ENCODE data around the gene RGS6.

The RGS6 gene

GRCh38 chr14:72418806-72419205 is 486.6 kb downstream of the RGS6 start:
- DNase-seq = no peak

DNA sequence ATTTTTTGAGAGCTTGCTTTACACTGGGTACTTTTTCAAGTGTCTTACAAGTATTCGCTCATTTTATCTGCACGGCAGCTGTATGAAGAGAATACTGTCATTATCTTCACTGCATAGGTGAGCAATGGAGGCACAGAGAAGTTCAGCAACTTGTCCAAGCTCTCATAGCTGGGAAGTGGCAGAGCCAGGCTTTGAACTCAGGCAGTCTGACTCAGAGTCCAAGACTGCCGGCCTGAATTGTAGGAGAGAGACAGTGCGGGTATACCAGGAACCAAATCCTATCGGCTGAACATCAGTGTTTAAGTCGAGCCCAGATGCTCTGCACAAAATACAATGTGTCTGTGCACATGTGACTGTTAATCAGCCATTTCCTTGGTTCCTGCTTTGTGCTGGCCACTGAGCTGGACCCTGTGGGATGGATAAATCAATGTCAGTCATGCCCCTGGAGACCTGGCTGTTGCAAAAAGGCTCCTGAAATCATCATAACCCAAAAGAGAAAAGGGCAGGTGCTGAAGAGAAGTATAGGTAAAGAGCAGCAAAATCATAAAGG is 487.1 kb downstream of the RGS6 start:
- no peak for DNase-seq

DNA sequence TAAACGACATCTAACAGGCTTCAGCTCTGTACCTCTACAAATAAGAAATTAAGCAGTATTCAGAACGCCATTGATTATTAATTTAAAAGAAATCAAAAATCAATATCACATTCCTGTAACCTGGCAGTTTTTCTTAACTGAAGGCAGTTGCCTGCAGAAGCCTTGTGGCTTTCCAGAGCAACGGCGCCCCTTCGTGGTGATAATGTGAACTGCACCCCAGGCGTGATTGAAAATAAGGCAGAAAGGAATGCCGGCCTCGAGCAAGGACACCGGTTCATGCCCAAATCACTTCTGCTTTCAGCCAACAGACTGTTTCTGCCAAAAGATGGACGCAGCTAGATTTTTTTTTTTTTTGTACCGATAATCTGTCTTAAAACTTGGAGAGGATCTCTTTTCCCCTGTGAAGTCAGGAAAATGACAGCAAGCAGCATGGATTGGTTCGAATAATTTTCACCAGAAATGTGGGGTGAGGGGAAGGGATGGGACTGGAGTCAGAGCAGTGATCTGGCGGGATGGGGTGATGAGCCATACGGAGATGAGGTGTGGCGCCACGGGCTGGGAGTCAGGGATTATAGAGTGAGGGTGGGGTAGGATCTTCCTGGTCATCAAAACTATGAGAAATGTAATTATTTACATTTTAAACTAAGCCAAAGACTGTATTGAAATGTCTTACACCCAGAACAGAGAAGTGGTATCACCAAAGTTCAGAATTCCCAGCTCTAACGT is 488.7 kb downstream of the RGS6 start:
- DNase-seq = peak; percentile 75

DNA sequence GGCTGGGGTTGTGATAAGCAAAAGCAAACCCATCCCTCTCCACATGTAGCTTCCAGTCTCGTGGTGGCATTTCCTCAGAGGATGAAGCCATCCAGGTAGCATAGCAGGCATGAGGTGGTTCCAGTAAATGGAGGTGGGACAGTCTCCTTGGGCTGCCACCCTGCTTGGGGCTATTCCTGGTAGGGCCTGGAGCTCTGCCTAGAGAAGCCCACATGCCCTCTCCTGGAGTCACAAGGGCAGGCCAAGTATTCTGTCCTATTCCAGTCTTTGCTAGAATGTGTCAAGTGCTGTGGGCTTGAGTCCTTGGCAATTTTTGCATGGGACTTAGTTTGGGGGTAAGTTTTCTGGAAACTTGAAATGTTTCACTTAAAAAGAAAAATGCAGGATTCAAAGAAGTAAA is 491.7 kb downstream of the RGS6 start:
- DNase-seq = no peak

DNA sequence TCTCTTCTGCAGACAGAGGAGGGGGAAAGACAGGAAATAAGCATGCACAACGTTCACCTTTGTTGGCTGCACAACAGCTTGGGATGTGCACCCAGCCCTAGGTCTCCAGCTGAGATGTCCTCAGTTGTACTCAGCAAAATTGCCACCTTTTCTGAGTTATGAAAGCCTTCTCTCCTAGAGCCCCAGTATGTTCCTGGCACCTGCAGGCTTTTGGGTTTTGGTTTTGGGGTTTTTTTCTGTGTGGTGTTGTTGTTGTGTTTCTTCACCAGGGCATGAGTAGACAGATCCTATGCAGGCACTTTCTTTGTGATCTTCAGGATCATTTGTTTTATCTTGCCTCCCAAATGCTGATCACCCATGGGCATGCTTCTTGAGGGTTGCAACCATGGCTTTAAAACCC is 498.2 kb downstream of the RGS6 start:
- DNase-seq = no peak

DNA sequence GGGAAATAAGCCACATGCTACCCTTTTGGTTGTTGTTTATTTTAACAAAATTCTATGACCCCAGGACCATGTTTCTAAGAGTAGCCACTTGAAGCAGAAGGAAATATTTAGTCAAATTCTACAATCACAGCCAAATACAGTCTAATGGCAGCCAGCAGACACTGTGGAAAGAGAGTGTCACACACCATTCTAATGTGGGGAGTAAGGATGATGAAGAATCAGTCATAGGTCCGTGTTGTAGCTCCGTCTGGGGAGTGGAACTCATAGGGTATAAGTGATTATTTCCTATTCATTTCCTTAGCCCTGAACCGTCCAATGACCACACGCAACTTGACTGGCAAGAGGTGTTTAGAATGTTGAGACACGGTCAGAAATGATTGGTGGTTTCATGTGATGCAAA is 500.5 kb downstream of the RGS6 start:
- no peak for DNase-seq

- no peak for DNase-seq
Observed at GRCh38 chr14:72433511-72433910, 501.3 kb downstream of the RGS6 start.

- DNase-seq = no peak
Observed at GRCh38 chr14:72434856-72435255, 502.6 kb downstream of the RGS6 start.

DNA sequence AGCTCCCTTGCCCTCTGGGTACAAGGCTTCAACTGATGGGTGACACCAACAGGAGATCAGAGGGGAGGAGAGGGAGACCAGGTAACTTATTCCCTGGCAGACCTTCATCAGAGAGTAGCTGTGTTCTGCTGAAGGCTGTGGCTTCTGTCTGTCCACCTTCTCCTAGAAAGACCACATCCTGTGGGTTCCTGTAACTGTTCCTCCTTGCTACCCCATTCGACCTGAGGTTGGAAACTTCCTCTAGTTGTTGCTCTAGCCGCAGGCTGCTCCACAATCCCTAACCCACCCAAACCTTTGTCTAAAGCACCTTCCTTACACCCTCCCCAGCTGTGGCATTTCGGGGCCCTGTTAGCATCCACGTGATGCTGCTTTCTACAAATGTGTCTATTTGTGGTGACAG is 507.5 kb downstream of the RGS6 start:
- no peak for DNase-seq

GRCh38 chr14:72443256-72443655 is 511.0 kb downstream of the RGS6 start:
- DNase-seq = no peak

DNA sequence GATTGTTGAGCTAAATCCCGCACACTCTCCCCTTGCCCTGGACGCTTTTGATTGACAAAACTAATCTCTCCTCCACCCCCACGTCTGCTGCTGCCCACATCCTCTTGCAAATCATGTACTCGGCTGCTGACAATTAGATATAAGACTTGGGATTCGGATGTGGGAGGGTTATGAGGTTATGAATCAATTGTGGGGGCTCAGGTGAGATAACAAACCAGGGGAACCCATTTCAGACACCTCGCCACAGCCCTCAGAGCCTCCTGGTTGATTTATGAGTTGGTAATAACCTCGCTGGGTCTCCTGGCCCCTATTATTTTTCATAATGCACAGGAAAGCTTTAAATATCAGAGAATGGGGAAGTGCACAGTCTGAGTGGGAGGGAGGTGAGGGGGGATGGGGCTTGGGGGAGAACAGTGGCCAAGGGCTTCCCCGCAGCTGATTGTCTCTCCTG is 511.8 kb downstream of the RGS6 start:
- DNase-seq = peak; percentile 28

DNA sequence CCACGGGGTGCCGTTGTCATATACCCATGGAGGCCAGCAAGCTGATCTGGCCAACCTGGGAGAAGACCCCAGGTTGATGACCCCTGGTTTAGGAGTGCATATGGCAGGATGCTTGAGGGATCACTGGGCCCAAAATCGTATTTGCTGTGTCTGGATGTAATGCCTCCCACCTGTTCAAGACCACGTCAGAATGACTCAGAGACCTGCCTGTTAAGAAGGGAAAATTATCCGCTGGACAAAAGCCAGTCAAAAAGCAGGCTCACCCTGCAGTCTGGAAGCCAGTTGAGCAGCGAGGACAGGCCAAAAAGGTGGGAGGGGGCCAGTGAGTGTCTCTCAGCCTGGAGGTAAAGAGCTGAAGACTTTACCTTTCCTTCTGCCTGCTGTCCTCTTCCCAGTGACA is 512.5 kb downstream of the RGS6 start:
- DNase-seq = no peak

GRCh38 chr14:72448212-72448611 is 516.0 kb downstream of the RGS6 start:
- DNase-seq = no peak

GRCh38 chr14:72450473-72451044 is 518.3 kb downstream of the RGS6 start:
- no peak for DNase-seq

GRCh38 chr14:72451054-72451972 is 519.1 kb downstream of the RGS6 start:
- peak; percentile 24 for DNase-seq

- no peak for DNase-seq
Observed at GRCh38 chr14:72452774-72453173, 520.5 kb downstream of the RGS6 start.

- DNase-seq = no peak
Observed at GRCh38 chr14:72454388-72455160, 522.3 kb downstream of the RGS6 start.

- DNase-seq = no peak
Observed at GRCh38 chr14:72457641-72458040, 525.4 kb downstream of the RGS6 start.

DNA sequence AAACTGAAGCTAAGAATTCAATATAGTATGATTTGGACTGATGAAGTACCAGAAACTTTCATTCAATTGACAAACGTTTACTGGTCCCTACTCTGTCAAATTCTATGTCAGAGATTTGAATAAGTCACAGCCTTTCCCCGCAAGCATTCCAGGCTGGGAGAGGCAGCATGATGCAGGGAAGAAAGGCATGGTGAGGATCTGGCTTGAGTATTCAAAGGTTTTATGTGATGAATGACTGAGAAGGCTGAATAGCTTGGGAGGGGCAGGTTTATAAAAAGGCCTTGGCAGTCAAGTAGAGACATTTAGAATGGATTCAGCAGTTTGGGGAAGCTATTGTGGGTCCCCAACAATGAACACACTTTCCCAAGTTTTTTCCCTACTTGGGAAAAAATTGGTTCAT is 529.8 kb downstream of the RGS6 start:
- DNase-seq = no peak

DNA sequence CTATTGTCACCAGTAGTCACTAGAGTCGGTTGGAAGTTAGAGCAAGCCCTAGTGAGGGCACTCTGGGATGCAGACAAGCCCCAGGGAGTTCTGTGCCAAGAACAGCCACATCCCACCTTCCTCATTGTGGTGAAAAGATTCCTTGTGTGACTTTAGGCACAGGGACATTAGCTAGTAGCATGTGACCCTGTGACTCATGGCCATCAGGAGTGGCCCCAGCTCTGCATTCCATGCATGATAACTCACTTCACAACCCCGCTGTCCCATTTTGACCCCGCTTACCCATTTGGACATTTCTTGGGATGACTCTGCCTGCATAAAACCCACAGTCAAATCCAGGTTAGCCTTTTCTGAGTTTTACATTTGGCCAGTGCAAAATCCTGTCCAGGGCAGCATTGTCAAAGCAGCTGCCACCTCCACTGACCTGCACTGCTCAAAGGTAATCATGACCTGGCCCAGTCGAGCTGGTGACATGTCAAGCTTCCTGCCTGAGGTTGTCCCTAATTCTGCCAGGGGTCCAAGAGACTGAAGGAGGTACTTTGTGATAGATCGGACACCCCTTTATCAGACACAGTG is 531.1 kb downstream of the RGS6 start:
- no peak for DNase-seq

DNA sequence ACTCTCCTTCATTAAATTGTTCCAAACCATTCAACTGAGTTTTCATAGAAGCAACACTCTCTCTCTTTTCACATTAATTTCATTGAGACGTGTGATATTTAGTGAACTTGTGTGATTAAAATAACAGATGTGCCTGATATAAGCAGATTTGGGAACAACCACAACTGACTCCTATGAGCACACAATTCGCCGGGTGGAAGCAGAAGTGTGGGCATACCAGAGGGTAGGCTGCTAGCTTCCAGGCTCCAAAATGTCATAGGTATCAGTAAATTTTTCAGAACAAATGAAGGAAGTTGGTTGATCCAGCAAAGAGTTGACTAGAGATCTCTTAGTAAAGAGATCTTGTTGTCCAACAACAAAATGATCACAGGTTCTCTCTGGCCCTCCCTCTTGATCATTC is 532.0 kb downstream of the RGS6 start:
- DNase-seq = no peak

GRCh38 chr14:72466325-72466724 is 534.1 kb downstream of the RGS6 start:
- DNase-seq = no peak

Data from stimulated activated CD4-positive, alpha-beta T cell treated with anti-CD3 and anti-CD28 coated beads, Interleukin-1b, Interleukin-23, amount 100 ng/mL, for 48 hours (primary cell).